ENCODE measurements around the gene PXDN.

The PXDN gene

DNA sequence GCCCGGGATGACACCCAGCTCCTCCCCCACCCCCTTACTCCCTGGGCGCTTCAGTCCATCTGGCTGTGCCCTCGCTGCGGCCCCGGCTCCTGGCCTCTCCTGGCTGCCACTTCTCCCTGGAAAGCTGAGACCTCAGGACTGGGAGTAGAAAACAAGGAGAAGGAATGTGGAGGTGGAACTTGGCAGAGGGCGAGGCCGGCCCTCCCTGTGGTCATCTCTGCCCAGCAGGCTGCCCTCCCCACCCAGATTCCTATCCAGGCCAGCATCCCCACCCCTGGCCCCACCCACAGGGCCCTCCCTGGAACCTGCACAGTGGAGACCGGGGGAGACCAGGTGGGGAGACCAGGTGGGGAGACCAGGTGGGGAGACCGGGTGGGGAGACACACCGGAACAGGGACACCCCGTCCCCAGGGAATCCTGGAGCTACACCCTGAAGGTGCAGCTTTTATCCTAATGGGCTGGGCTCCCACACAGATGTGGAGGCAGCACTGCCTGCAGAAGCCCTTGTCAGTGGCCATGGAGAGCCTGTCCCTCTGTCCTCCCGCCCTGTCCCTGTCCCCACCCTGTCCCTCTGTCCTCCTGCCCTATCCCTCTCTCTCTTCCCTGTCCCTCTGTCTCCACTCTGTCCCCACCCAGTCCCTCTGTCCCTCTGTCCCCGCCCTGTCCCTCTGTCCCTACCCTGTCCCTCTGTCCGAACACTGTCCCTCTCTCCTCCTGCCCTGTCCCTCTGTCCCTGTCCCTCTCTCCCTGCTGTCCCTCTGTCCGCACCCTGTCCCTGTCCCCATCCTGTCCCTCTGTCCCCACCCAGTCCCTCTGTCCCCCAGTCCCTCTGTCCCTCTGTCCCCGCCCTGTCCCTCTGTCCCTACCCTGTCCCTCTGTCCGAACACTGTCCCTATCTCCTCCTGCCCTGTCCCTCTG lies 157.1 kb downstream of the PXDN start:
- no peak for TF ChIP-seq CTCF (IDR thresholded peaks at IDR 0.05)
- Mint-ChIP-seq H3K9me3 (peaks cover 6% of the 10 kb centered on the region), H3K4me1 (peaks cover 37% of the 10 kb centered on the region), H3K36me3 (ENCODE audit: low read depth) (peaks cover 1% of the 10 kb centered on the region), H3K27ac (no peak overlapping the region), H3K27me3 (ENCODE audit: low read depth, poor library complexity) (peaks cover 4% of the 10 kb centered on the region), H3K4me3 (no peak overlapping the region)
- no peak for DNase-seq

- H3K4me3 Mint-ChIP-seq = no peak overlapping the region
- H3K27me3 Mint-ChIP-seq (ENCODE audit: low read depth, poor library complexity) = peaks cover 4% of the 10 kb centered on the region
- peaks cover 37% of the 10 kb centered on the region for H3K4me1 Mint-ChIP-seq
- no peak for DNase-seq
- H3K9me3 Mint-ChIP-seq = peaks cover 9% of the 10 kb centered on the region
- H3K27ac Mint-ChIP-seq = no peak overlapping the region
- no peak for TF ChIP-seq CTCF (IDR thresholded peaks at IDR 0.05)
- H3K36me3 Mint-ChIP-seq (ENCODE audit: low read depth) = peaks cover 5% of the 10 kb centered on the region
Observed at GRCh38 chr2:1586251-1586922, 157.9 kb downstream of the PXDN start.

DNA sequence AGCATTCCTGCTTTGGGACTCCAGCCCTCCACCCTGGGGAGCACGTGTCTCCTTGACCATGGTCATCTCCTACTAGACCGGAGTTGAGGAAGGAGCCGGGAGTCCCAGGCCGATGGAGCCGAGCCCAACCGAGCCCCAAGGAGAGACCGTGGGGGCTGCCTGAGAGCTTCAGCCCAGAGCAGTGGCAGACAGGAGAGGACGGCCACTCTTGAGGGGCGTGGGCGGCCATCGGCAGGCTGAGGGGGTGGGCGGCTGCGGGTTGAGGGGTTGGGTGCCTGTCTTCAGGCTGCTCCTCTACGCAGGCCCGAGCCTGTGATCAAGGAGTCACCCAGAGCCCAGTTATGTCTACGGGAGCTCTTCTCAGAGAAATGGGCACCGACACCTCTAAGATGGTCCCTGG lies 158.7 kb downstream of the PXDN start:
- Mint-ChIP-seq H3K9me3 (peaks cover 9% of the 10 kb centered on the region), H3K36me3 (ENCODE audit: low read depth) (peaks cover 5% of the 10 kb centered on the region), H3K4me1 (peaks cover 30% of the 10 kb centered on the region), H3K27ac (no peak overlapping the region), H3K27me3 (ENCODE audit: low read depth, poor library complexity) (peaks cover 4% of the 10 kb centered on the region), H3K4me3 (no peak overlapping the region)
- DNase-seq = no peak
- no peak for TF ChIP-seq CTCF (IDR thresholded peaks at IDR 0.05)

GRCh38 chr2:1584691-1585485 lies 159.4 kb downstream of the PXDN start:
- peaks cover 9% of the 10 kb centered on the region for H3K9me3 Mint-ChIP-seq
- TF ChIP-seq CTCF (IDR thresholded peaks at IDR 0.05) = no peak
- no peaks in the 10 kb centered on the region for H3K27me3 Mint-ChIP-seq (ENCODE audit: low read depth, poor library complexity)
- peaks cover 26% of the 10 kb centered on the region for H3K4me1 Mint-ChIP-seq
- H3K4me3 Mint-ChIP-seq = no peak overlapping the region
- no peak for DNase-seq
- H3K27ac Mint-ChIP-seq = no peak overlapping the region
- peaks cover 5% of the 10 kb centered on the region for H3K36me3 Mint-ChIP-seq (ENCODE audit: low read depth)

GRCh38 chr2:1584051-1584531 lies 160.2 kb downstream of the PXDN start:
- peaks cover 9% of the 10 kb centered on the region for H3K9me3 Mint-ChIP-seq
- H3K27ac Mint-ChIP-seq = no peak overlapping the region
- peaks cover 19% of the 10 kb centered on the region for H3K4me1 Mint-ChIP-seq
- no peak for DNase-seq
- H3K4me3 Mint-ChIP-seq = no peak overlapping the region
- TF ChIP-seq CTCF (IDR thresholded peaks at IDR 0.05) = no peak
- H3K36me3 Mint-ChIP-seq (ENCODE audit: low read depth) = peaks cover 5% of the 10 kb centered on the region
- H3K27me3 Mint-ChIP-seq (ENCODE audit: low read depth, poor library complexity) = peaks cover 3% of the 10 kb centered on the region
